Activated naive CD4-positive, alpha-beta T cell treated with anti-CD3 and anti-CD28 coated beads, Interleukin-2, amount 50 U/mL, for 72 hours (primary cell): ENCODE measurements around the gene EMC9. TPM values are rescaled to one million over a fixed set of nuclear protein-coding genes. Genes with fewer than 3 reads are reported as not detected.

Experiments
- ATAC-seq, 2 donors: fragments of 150-1000 bp; cut with Tn5 transposase; 2 replicates each; pipeline ENCODE4 v1.10.0; 2021; ENCODE audit warnings: mild to moderate bottlenecking in 2 of 2, moderate library complexity in 2 of 2
- DNase-seq, 2 donors: peaks; one replicate each; pipeline ENCODE4 v3.0.0; 2021 to 2022; ENCODE audit warnings: low spot score in 2 of 2
- H3K27ac Mint-ChIP-seq, 2 donors: one replicate each; pipeline ENCODE4 v1.8.0; 2022; ENCODE audit warnings: mild to moderate bottlenecking in 2 of 2, mixed read lengths in 2 of 2
- H3K36me3 Mint-ChIP-seq, 2 donors: one replicate each; pipeline ENCODE4 v1.8.0; 2022; ENCODE audit warnings: mixed read lengths in 2 of 2
- H3K9me3 Mint-ChIP-seq, 2 donors: one replicate each; pipeline ENCODE4 v1.8.0; 2022; ENCODE audit warnings: mixed read lengths in 2 of 2
- total RNA-seq, 2 donors: library from RNA; stranded (reverse); gene quantifications; one replicate each; pipeline ENCODE4 v1.2.3, GENCODE V29; 2022

Gene EMC9
- total RNA-seq, 2 donors from 2014 or later, result 36.8 to 64.2 TPM

- no peak for ATAC-seq
- H3K27ac Mint-ChIP-seq, result peak overlapping the region in 1 of 2 donors; percentile 27
- peaks cover 69% of the 10 kb centered on the region in 2 donors for H3K36me3 Mint-ChIP-seq
Measured at GRCh38 chr14:24143511-24143910, 2.1 kb upstream of the EMC9 start.

GRCh38 chr14:24139272-24139934 is 2.0 kb downstream of the EMC9 start:
- ATAC-seq, result no peak
- H3K36me3 Mint-ChIP-seq, result peaks cover 52 to 57% of the 10 kb centered on the region in 2 donors

More at GRCh38 chr14:24143511-24143910, 2.1 kb upstream of the EMC9 start:
- H3K9me3 Mint-ChIP-seq, result no peaks in the 10 kb centered on the region
- no peak for DNase-seq

GRCh38 chr14:24138396-24139271 is 2.8 kb downstream of the EMC9 start:
- Mint-ChIP-seq H3K9me3 (no peaks in the 10 kb centered on the region), H3K36me3 (peaks cover 47 to 52% of the 10 kb centered on the region in 2 donors), H3K27ac (peak overlapping the region; percentile 47 to 77)
- ATAC-seq, result no peak
- DNase-seq, result no peak

More at GRCh38 chr14:24139272-24139934, 2.0 kb downstream of the EMC9 start:
- Mint-ChIP-seq H3K27ac (peak overlapping the region; percentile 47 to 48), H3K9me3 (no peaks in the 10 kb centered on the region)
- DNase-seq, result peak in 1 of 2 donors; percentile 40

GRCh38 chr14:24137529-24138395 is 3.6 kb downstream of the EMC9 start:
- Mint-ChIP-seq H3K27ac (peak overlapping the region; percentile 38 to 76), H3K9me3 (no peaks in the 10 kb centered on the region), H3K36me3 (peaks cover 41 to 44% of the 10 kb centered on the region in 2 donors)
- DNase-seq, result no peak
- no peak for ATAC-seq

GRCh38 chr14:24136684-24137528 is 4.5 kb downstream of the EMC9 start:
- Mint-ChIP-seq H3K36me3 (peaks cover 32 to 40% of the 10 kb centered on the region in 2 donors), H3K27ac (peak overlapping the region; percentile 76 to 97), H3K9me3 (no peaks in the 10 kb centered on the region)
- no peak for DNase-seq
- ATAC-seq, result no peak

GRCh38 chr14:24135834-24136683 is 5.3 kb downstream of the EMC9 start, which contains the start of gene PSME1:
Gene PSME1 (plus strand): TSS chr14:24136194. CDS start chr14:24136263, 69 bp downstream.
- Mint-ChIP-seq H3K27ac (peak within 1 kb of the TSS; percentile 76 to 97), H3K9me3 (no peaks in the 10 kb centered on the region), H3K36me3 (peaks cover 31 to 37% of the 10 kb centered on the region in 2 donors)
- peak; percentile 92 to 94 for DNase-seq
- ATAC-seq, result peak; percentile 91 to 96

GRCh38 chr14:24135584-24135833 is 5.9 kb downstream of the EMC9 start:
- Mint-ChIP-seq H3K27ac (peak overlapping the region; percentile 76 to 92), H3K9me3 (no peaks in the 10 kb centered on the region), H3K36me3 (peaks cover 31 to 32% of the 10 kb centered on the region in 2 donors)
- ATAC-seq (peak; percentile 5 to 14), DNase-seq (peak in 1 of 2 donors; percentile 21)

- no peak for DNase-seq
- no peak overlapping the region for H3K27ac Mint-ChIP-seq
- no peaks in the 10 kb centered on the region for H3K9me3 Mint-ChIP-seq
- no peak for ATAC-seq
- peaks cover 19 to 20% of the 10 kb centered on the region in 2 donors for H3K36me3 Mint-ChIP-seq
Measured at GRCh38 chr14:24133735-24134134, 7.7 kb downstream of the EMC9 start.

GRCh38 chr14:24132976-24133375 is 8.4 kb downstream of the EMC9 start:
- no peak for ATAC-seq
- Mint-ChIP-seq H3K36me3 (peaks cover 12% of the 10 kb centered on the region in 2 donors), H3K27ac (peak overlapping the region; percentile 84 to 92), H3K9me3 (no peaks in the 10 kb centered on the region)
- no peak for DNase-seq

GRCh38 chr14:24132061-24132685 is 9.2 kb downstream of the EMC9 start:
- Mint-ChIP-seq H3K27ac (peak overlapping the region; percentile 84 to 92), H3K9me3 (no peaks in the 10 kb centered on the region), H3K36me3 (peaks cover 8% of the 10 kb centered on the region in 2 donors)
- ATAC-seq (no peak), DNase-seq (no peak)

- no peaks in the 10 kb centered on the region for H3K9me3 Mint-ChIP-seq
- no peak for ATAC-seq
- peak overlapping the region; percentile 33 to 84 for H3K27ac Mint-ChIP-seq
- peaks cover 2% of the 10 kb centered on the region in 2 donors for H3K36me3 Mint-ChIP-seq
- DNase-seq, result no peak
Measured at GRCh38 chr14:24131549-24131966, 9.8 kb downstream of the EMC9 start.

- Mint-ChIP-seq H3K9me3 (no peaks in the 10 kb centered on the region), H3K27ac (peak overlapping the region in 1 of 2 donors; percentile 19), H3K36me3 (no peaks in the 10 kb centered on the region)
- ATAC-seq (no peak), DNase-seq (no peak)
Measured at GRCh38 chr14:24130717-24131548, 10.5 kb downstream of the EMC9 start.

- H3K36me3 Mint-ChIP-seq, result no peaks in the 10 kb centered on the region
- ATAC-seq (no peak), DNase-seq (no peak)
- H3K9me3 Mint-ChIP-seq, result no peaks in the 10 kb centered on the region
- peak within 1 kb of the TSS in 1 of 2 donors; percentile 19 for H3K27ac Mint-ChIP-seq
Measured at GRCh38 chr14:24130380-24130716, 11.0 kb downstream of the EMC9 start, which contains the start of gene FITM1. Gene FITM1 (plus strand): TSS chr14:24130659. CDS start chr14:24131564, 905 bp downstream.
